GM12801 (cell line): ENCODE data around the gene AIMP1.

ENCODE experiments used
- TF ChIP-seq, protein P1 (sequence below): IDR thresholded peaks from one replicate; pipeline ENCODE4 v1.5.1; 2011; ENCODE audit warnings: control low read depth; ENCODE audit not compliant: insufficient read length; ENCODE audit errors: extremely low read depth

The AIMP1 gene

DNA sequence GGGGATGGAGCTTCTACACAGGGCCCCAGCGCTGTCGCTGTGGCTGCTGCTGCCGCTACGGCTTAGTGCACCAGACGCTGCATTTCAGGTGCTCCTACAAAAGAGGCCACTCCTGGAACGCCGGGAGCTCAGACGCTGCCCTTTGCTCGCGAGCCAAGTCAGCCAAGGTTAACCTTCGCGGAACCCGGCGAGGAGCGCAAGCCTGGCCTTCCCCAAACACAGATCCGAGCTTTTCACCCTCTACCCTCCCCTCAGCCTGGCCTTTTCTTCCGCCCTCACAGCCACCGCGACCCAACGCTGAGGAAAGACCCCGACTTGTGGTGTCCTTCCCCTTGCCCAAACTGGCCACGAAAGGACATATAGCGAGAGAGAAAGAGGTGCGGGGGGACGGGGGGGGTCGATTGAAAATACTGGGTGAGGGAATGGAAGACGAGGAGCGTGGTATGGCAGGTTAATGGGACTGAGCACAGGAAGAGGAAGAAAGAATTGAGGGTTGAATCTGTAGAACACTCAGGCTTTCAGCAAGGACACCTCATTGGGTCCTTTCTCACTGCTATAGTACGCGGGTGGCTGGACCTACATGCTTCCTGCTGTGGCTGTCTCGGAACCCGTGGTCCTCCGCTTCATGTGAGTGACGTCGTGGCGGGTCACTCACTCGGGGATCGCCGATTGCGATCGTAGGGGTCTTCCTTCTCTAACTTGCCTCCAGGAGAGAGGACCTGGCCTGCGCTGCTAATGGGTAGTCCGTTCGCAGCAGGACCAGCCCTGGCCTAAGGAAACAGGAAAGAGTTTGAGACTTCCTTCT lies at the start of gene AIMP1, which contains the start of gene TBCK:
AIMP1 (plus strand) TSS at position 583 of the 805 bp plus-strand sequence. CDS start 8,460 bp downstream, outside the sequence.
TBCK (minus strand) TSS at position 242 of the 805 bp plus-strand sequence. CDS start 7,249 bp downstream, outside the sequence.
- TF ChIP-seq, protein P1, sequence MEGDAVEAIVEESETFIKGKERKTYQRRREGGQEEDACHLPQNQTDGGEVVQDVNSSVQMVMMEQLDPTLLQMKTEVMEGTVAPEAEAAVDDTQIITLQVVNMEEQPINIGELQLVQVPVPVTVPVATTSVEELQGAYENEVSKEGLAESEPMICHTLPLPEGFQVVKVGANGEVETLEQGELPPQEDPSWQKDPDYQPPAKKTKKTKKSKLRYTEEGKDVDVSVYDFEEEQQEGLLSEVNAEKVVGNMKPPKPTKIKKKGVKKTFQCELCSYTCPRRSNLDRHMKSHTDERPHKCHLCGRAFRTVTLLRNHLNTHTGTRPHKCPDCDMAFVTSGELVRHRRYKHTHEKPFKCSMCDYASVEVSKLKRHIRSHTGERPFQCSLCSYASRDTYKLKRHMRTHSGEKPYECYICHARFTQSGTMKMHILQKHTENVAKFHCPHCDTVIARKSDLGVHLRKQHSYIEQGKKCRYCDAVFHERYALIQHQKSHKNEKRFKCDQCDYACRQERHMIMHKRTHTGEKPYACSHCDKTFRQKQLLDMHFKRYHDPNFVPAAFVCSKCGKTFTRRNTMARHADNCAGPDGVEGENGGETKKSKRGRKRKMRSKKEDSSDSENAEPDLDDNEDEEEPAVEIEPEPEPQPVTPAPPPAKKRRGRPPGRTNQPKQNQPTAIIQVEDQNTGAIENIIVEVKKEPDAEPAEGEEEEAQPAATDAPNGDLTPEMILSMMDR = no peak

DNA sequence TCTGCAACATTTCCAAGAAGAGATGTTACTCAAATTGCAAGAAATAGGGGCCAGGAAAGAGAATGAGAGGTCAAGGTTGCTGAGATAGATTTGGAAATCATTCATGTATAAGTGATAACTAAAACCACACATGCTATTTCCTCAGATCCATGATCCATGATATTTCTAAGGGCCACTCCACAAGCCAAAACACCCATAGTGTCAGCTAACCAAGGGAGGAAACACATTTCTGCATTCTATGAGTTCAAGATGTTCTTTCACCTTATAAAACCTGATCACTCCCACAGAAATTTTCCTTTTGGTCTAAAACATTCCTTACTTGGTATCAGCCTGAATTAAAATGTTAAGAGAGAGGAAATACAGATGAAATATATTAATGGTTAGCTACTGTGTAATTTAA lies 47.6 kb upstream of the AIMP1 start:
- TF ChIP-seq, protein P1 = no peak

- TF ChIP-seq, protein P1 = no peak
Observed at GRCh38 chr4:106269711-106270110, 46.6 kb upstream of the AIMP1 start.

DNA sequence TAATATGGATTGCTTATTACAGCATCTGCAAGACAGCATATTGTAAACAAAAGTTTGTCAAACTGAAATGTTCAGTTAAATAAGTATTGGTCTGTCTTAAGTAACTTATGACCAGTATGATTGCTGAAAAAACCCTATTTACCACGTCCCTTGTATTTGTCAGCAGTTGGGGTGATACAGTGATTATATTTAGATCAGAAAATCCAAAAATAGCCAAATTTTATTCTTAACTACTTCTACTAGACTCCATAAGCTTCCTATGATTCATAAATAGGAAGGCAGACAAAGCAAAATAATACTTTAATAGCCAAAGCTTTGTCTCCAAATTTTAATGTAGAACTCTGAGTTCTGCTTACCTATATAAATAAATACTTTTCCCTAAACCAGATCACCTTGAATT lies 45.6 kb upstream of the AIMP1 start:
- TF ChIP-seq, protein P1 = no peak

DNA sequence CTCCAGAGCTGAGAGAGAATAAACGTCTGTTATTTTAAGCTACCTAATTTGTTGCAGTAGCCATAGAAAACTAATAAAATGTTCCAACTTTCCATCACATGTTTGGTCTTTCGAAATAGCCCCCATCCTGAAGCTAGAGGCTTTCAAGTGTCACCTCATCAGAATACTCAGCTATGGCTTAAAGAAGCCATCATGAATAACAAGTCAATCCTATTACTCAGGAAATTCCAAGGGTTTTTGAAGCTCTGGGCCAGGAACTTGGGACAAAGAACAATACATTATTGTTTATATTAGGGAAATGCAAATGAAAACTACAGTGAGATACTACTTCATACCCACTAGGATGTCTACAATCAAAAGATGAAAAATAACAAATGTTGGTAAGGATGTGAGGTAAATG lies 42.5 kb upstream of the AIMP1 start:
- TF ChIP-seq, protein P1 = no peak

DNA sequence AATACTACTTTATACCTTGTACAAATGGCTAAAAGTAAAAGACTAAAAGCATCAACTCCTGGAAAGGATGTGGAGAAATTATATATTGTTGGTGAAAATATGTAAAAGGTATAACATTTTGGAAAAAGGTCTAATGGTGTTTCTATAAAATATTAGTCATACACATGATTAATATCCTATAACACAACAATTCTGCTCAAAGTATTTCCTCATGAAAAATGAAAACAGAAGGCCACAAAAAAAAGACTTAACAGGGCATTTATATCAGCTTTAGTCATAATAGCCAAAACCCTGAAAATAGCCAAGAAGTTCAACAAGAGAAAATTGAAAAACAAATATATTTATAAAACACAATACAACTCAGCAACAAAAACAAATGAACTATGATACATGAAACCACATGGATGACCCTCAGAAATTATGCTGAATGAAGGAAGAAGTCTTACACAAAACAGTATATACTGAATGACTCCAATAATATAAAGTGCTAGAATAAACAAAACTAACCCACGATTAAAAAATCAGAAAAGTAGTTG lies 39.1 kb upstream of the AIMP1 start:
- TF ChIP-seq, protein P1 = no peak

DNA sequence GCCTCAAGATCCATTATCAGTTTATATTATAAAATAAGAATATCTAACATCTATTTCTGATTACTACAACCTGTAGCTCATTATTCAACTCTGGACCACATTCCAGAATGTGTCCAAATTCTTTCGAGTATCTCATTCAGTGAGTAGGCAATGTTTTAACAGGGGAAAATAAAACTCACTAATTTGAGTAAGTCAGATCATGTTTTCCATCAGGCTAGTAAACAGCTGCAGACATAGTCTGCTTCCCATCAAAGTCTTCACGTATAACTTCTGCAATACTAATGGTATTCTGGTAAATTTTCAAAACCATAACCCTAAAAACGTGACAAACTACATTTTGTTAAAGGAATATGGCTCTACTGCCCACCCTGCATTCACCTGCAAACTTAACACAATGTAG lies 32.1 kb upstream of the AIMP1 start:
- TF ChIP-seq, protein P1 = no peak
